SK-N-MC (cell line): Measurements from ENCODE around the gene P3H4.

Experiments used
- EZH2 ChIP-seq: fragments of 200-600 bp; sonication (generic); IDR thresholded peaks from one replicate; pipeline ENCODE4 v1.6.1; 2017; ENCODE audit warnings: antibody characterized with exemption
- POLR2AphosphoS5 ChIP-seq: IDR thresholded peaks from 2 replicates; pipeline ENCODE4 v1.6.1; 2012; ENCODE audit warnings: mild to moderate bottlenecking, low read depth, low read length, borderline replicate concordance

GRCh38 chr17:41769985-41770384 lies 41.8 kb downstream of the P3H4 start:
- TF ChIP-seq EZH2 (no peak), POLR2AphosphoS5 (no peak)
